HCT116 (cell line): ENCODE measurements around the gene ZGPAT. TPM values are rescaled to one million over a fixed set of nuclear protein-coding genes. Genes with fewer than 3 reads are reported as not detected.

Source experiments
- ATAC-seq: fragments of 200-7000 bp; cut with Tn5 transposase; 2 replicates; pipeline ENCODE4 v1.9.1; 2020; ENCODE audit warnings: mild to moderate bottlenecking, moderate library complexity
- BruUV-seq: library from RNA; stranded (reverse); fragments of 400-500 nt; replicated peaks from 2 replicates; lab custom pipeline; 2021; lab: Mats Ljungman, UMichigan
- CTCF ChIA-PET: fragments of 300-600 bp; sonication (Branson Sonifier 250); formaldehyde crosslinking; loops from one replicate; lab custom pipeline; 2021; ENCODE audit warnings: antibody characterized with exemption; lab: Charles Lee
- POLR2A ChIA-PET: fragments of 300-600, 350-600 bp; sonication (Branson Sonifier 250); formaldehyde crosslinking; loops from one replicate; lab custom pipeline; 2021; ENCODE audit warnings: antibody characterized with exemption; lab: Charles Lee
- RAD21 ChIA-PET, 2 experiments: fragments of 300-600 bp; sonication (Branson Sonifier 250); formaldehyde crosslinking; loops; one replicate each; lab custom pipeline; 2023; ENCODE audit warnings: low total read pairs in 2 of 2; ENCODE audit not compliant: uncharacterized antibody in 2 of 2, unreplicated experiment in 2 of 2, low non-redundant PET in 1 of 2; lab: Charles Lee
- DNase-seq: peaks from one replicate; pipeline ENCODE4 v3.0.0-alpha.2; 2010; ENCODE audit warnings: low read depth, low spot score
- H2AFZ ChIP-seq: fragments of 200-600 bp; shearing (Covaris generic), sonication (generic); 2 replicates; pipeline ENCODE4 v1.6.1; 2017; ENCODE audit warnings: low read depth, mixed run types, mixed read lengths, antibody characterized with exemption, low read length; ENCODE audit not compliant: poor library complexity, severe bottlenecking
- H3K27ac ChIP-seq: 2 replicates; pipeline ENCODE4 v1.5.1; 2012; ENCODE audit warnings: low read depth, low read length
- H3K27me3 ChIP-seq: fragments of 200-600 bp; sonication (generic); 2 replicates; pipeline ENCODE4 v1.6.1; 2016; ENCODE audit warnings: mixed run types, low read length, mixed read lengths; ENCODE audit not compliant: insufficient read depth
- H3K36me3 ChIP-seq, 2 experiments: fragments of 200-500 bp in 1 of 2; fragments of 200-600 bp in 1 of 2; sonication (Bioruptor generic) in 1 of 2; sonication (generic) in 1 of 2; 2 replicates each; pipeline versions ENCODE4 v1.5.1 to v1.6.1; 2014 to 2016; ENCODE audit warnings: low read length in 2 of 2, inconsistent platforms in 1 of 2, mixed read lengths in 1 of 2, mixed run types in 1 of 2; ENCODE audit not compliant: insufficient read depth in 2 of 2, control insufficient read depth in 1 of 2
- H3K4me1 ChIP-seq, 2 experiments: fragments of 200-600 bp in 1 of 2; sonication (generic) in 1 of 2; 2 replicates each; pipeline versions ENCODE4 v1.5.1 to v1.6.1; 2012 to 2017; ENCODE audit warnings: low read length in 2 of 2, inconsistent platforms in 1 of 2, mild to moderate bottlenecking in 1 of 2, mixed read lengths in 1 of 2, mixed run types in 1 of 2, moderate library complexity in 1 of 2; ENCODE audit not compliant: insufficient read depth in 2 of 2, control insufficient read depth in 1 of 2
- H3K4me2 ChIP-seq: fragments of 200-600 bp; sonication (generic); 2 replicates; pipeline ENCODE4 v1.6.1; 2017; ENCODE audit warnings: mixed run types, low read length, mixed read lengths
- H3K4me3 ChIP-seq, 2 experiments: fragments of 200-600 bp in 1 of 2; sonication (generic) in 1 of 2; replicated peaks in 1 of 2; 2 replicates each; pipeline ENCODE4 v1.5.1; 2011 to 2016; ENCODE audit warnings: low read length in 2 of 2, control low read depth in 1 of 2, low read depth in 1 of 2, mild to moderate bottlenecking in 1 of 2, mixed read lengths in 1 of 2, mixed run types in 1 of 2
- H3K79me2 ChIP-seq: fragments of 200-600 bp; sonication (generic); 2 replicates; pipeline ENCODE4 v1.6.1; 2017; ENCODE audit warnings: mild to moderate bottlenecking, mixed run types, low read length, moderate library complexity, mixed read lengths; ENCODE audit not compliant: insufficient read depth
- H3K9ac ChIP-seq: fragments of 200-600 bp; sonication (generic); 2 replicates; pipeline ENCODE4 v1.6.1; 2016; ENCODE audit warnings: low read length, mixed read lengths
- H3K9me2 ChIP-seq: fragments of 200-600 bp; sonication (generic), shearing (Covaris generic); 2 replicates; pipeline ENCODE4 v1.6.1; 2017; ENCODE audit warnings: mixed run types, mild to moderate bottlenecking, moderate library complexity; ENCODE audit not compliant: insufficient read depth
- H3K9me3 ChIP-seq, 2 experiments: fragments of 200-500 bp in 1 of 2; fragments of 200-600 bp in 1 of 2; sonication (Bioruptor generic) in 1 of 2; sonication (generic) in 1 of 2; 2 replicates each; pipeline ENCODE4 v1.6.1; 2014 to 2017; ENCODE audit warnings: low read length in 2 of 2, mixed read lengths in 2 of 2, inconsistent platforms in 1 of 2, low read depth in 1 of 2, mild to moderate bottlenecking in 1 of 2, mixed run types in 1 of 2, moderate library complexity in 1 of 2; ENCODE audit not compliant: control insufficient read depth in 1 of 2, insufficient read depth in 1 of 2
- H4K20me1 ChIP-seq: fragments of 200-600 bp; sonication (generic), shearing (Covaris generic); 2 replicates; pipeline ENCODE4 v1.6.1; 2017; ENCODE audit warnings: mixed run types, mild to moderate bottlenecking, moderate library complexity; ENCODE audit not compliant: insufficient read depth
- ELF1 ChIP-seq: IDR thresholded peaks from 2 replicates; pipeline ENCODE4 v1.6.1; 2012; ENCODE audit warnings: low read depth, borderline replicate concordance
- EZH2 ChIP-seq: fragments of 200-600 bp; sonication (generic); IDR thresholded peaks from 2 replicates; pipeline ENCODE4 v1.6.1; 2017; ENCODE audit warnings: antibody characterized with exemption, mixed run types
- FOSL1 ChIP-seq: IDR thresholded peaks from 2 replicates; pipeline ENCODE4 v1.6.1; 2012; ENCODE audit warnings: low read depth
- JUND ChIP-seq: IDR thresholded peaks from 2 replicates; pipeline ENCODE4 v1.6.1; 2012
- RAD21 ChIP-seq: IDR thresholded peaks from 2 replicates; pipeline ENCODE4 v1.6.1; 2012; ENCODE audit warnings: low read depth, mild to moderate bottlenecking
- SP1 ChIP-seq: IDR thresholded peaks from 2 replicates; pipeline ENCODE4 v1.6.1; 2012; ENCODE audit warnings: low read depth
- SRF ChIP-seq: IDR thresholded peaks from 2 replicates; pipeline ENCODE4 v1.6.1; 2012; ENCODE audit warnings: low read depth
- intact Hi-C: fragments of 100-400 bp; cut with micrococcal nuclease; formaldehyde crosslinking; loops from 2 replicates; pipeline ENCODE4 v1.10.0; 2022
- total RNA-seq: library from RNA; stranded (reverse); gene quantifications from one replicate; pipeline ENCODE4 v1.2.1, GENCODE V29; 2021; ENCODE audit not compliant: unreplicated experiment
- TF ChIP-seq, protein P1 (sequence below): IDR thresholded peaks from 2 replicates; pipeline ENCODE4 v1.6.1; 2012
- TF ChIP-seq, protein P2 (sequence below): IDR thresholded peaks from 2 replicates; pipeline ENCODE4 v1.6.1; 2012; ENCODE audit warnings: low read depth

ZGPAT gene
- total RNA-seq, 1 experiment from 2014 or later = 30.6 TPM

DNA sequence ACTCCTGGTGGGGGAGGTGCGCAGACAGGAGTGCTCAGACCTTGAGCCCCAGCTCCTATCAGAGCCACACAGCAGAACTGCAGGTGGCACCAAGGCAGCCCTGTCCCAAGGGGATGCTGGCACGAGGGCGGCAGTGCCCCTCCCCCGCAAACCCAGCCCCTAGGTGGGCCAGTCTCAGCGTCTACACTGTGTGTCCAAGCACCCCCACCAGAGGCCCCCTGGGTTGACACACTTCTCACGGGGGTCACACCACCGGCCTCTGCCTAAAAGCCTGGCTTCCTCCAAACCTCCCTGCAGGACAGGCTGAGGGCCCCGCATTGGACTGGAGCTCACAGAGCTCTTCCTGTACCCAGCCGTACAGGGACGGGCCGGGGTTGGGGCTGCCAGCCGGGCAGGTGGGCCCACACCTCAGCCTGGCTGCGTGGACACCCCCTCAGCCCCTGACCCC, 39.8 kb downstream of the ZGPAT start:
- no peaks in the 10 kb centered on the region; the same call in 1 of the 2 replicates for H3K79me2 ChIP-seq
- DNase-seq = no peak
- no peaks in the 10 kb centered on the region for H3K27me3 ChIP-seq
- no peak overlapping the region; the same call in 1 of the 2 replicates for H3K27ac ChIP-seq
- no peaks in the 10 kb centered on the region for H3K9me3 ChIP-seq
- H3K4me1 ChIP-seq = no peaks in the 10 kb centered on the region
- H3K4me2 ChIP-seq = no peak overlapping the region
- no peaks in the 10 kb centered on the region for H3K9me2 ChIP-seq
- no TSS peak for BruUV-seq
- H2AFZ ChIP-seq = no peak overlapping the region
- no peaks in the 10 kb centered on the region for H4K20me1 ChIP-seq
- H3K36me3 ChIP-seq = peaks cover 0 to 10% of the 10 kb centered on the region in 2 experiments; a peak in 2 of 4 replicates
- POLR2A ChIA-PET = no interaction called here
- no peak overlapping the region for H3K4me3 ChIP-seq
- intact Hi-C loops = no loop called here
- H3K9ac ChIP-seq = no peak overlapping the region
- CTCF ChIA-PET = no interaction called here
- TF ChIP-seq SRF (no peak), ELF1 (no peak), JUND (no peak), SP1 (no peak), EZH2 (no peak), FOSL1 (no peak), RAD21 (no peak)
- TF ChIP-seq, protein P1, sequence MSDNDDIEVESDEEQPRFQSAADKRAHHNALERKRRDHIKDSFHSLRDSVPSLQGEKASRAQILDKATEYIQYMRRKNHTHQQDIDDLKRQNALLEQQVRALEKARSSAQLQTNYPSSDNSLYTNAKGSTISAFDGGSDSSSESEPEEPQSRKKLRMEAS = no peak
- TF ChIP-seq, protein P2, sequence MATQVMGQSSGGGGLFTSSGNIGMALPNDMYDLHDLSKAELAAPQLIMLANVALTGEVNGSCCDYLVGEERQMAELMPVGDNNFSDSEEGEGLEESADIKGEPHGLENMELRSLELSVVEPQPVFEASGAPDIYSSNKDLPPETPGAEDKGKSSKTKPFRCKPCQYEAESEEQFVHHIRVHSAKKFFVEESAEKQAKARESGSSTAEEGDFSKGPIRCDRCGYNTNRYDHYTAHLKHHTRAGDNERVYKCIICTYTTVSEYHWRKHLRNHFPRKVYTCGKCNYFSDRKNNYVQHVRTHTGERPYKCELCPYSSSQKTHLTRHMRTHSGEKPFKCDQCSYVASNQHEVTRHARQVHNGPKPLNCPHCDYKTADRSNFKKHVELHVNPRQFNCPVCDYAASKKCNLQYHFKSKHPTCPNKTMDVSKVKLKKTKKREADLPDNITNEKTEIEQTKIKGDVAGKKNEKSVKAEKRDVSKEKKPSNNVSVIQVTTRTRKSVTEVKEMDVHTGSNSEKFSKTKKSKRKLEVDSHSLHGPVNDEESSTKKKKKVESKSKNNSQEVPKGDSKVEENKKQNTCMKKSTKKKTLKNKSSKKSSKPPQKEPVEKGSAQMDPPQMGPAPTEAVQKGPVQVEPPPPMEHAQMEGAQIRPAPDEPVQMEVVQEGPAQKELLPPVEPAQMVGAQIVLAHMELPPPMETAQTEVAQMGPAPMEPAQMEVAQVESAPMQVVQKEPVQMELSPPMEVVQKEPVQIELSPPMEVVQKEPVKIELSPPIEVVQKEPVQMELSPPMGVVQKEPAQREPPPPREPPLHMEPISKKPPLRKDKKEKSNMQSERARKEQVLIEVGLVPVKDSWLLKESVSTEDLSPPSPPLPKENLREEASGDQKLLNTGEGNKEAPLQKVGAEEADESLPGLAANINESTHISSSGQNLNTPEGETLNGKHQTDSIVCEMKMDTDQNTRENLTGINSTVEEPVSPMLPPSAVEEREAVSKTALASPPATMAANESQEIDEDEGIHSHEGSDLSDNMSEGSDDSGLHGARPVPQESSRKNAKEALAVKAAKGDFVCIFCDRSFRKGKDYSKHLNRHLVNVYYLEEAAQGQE = no peak
- RAD21 ChIA-PET = no interaction called here
- no peak for ATAC-seq
